Activated CD8-positive, alpha-beta T cell treated with anti-CD3 and anti-CD28 coated beads, Interleukin-2, amount 10 ng/mL, durations not matched to agents 7 days and 5 days (primary cell): ENCODE data around the gene MYORG. TPM values are rescaled to one million over a fixed set of nuclear protein-coding genes. Genes with fewer than 3 reads are reported as not detected.

Experiments
- ATAC-seq: fragments of 150-1000 bp; cut with Tn5 transposase; one replicate; pipeline ENCODE4 v1.10.0; 2021; ENCODE audit warnings: moderate library complexity
- CTCF ChIA-PET: fragments of 350-600 bp; sonication (Branson Sonifier 250); formaldehyde crosslinking; loops from one replicate; lab custom pipeline; 2021; ENCODE audit warnings: antibody characterized with exemption; lab: Charles Lee
- POLR2A ChIA-PET: fragments of 350-600 bp; sonication (Branson Sonifier 250); formaldehyde crosslinking; loops from one replicate; lab custom pipeline; 2021; ENCODE audit warnings: antibody characterized with exemption; lab: Charles Lee
- DNase-seq: peaks from one replicate; pipeline ENCODE4 v3.0.0-alpha.2; 2020
- H3K27ac Mint-ChIP-seq: one replicate; pipeline ENCODE4 v1.8.0; 2021; ENCODE audit warnings: mild to moderate bottlenecking, mixed read lengths
- H3K27me3 Mint-ChIP-seq: one replicate; pipeline ENCODE4 v1.8.0; 2021; ENCODE audit warnings: low read depth, mixed read lengths
- H3K36me3 Mint-ChIP-seq: one replicate; pipeline ENCODE4 v1.8.0; 2021; ENCODE audit warnings: low read depth, mixed read lengths
- H3K4me1 Mint-ChIP-seq: one replicate; pipeline ENCODE4 v1.8.0; 2021; ENCODE audit warnings: low read depth, mixed read lengths
- H3K4me3 Mint-ChIP-seq: one replicate; pipeline ENCODE4 v1.8.0; 2021; ENCODE audit warnings: mild to moderate bottlenecking, mixed read lengths
- H3K9me3 Mint-ChIP-seq: one replicate; pipeline ENCODE4 v1.8.0; 2022; ENCODE audit warnings: mixed read lengths; ENCODE audit not compliant: insufficient read depth
- total RNA-seq, 2 experiments: library from RNA; stranded (reverse); gene quantifications; one replicate each; pipeline ENCODE4 v1.2.3, GENCODE V29; 2021

The MYORG gene
- total RNA-seq: 1 to 10 TPM; 8.8 to 9.1 TPM

GRCh38 chr9:34376596-34377403 is at the start of gene MYORG:
MYORG (minus strand) TSS chr9:34376898; CDS start chr9:34372943, 3,955 bp downstream.
- Mint-ChIP-seq H3K9me3 (no peaks in the 10 kb centered on the region), H3K27ac (peak within 1 kb of the TSS; percentile 90), H3K36me3 (peaks cover 10% of the 10 kb centered on the region), H3K4me1 (peaks cover 54% of the 10 kb centered on the region), H3K27me3 (peaks cover 11% of the 10 kb centered on the region), H3K4me3 (peak within 1 kb of the TSS; percentile 97)
- ChIA-PET CTCF (interaction anchor here (0.6 to 9.8 kb wide), 9 partner anchors 8 to 123 kb away, joined by 3 to 193 read pairs (median 3); no protein-coding TSS in a partner anchor), POLR2A (interaction anchor here (1.3 kb wide), 1 partner anchor 46 kb away, joined by 11 read pairs; no protein-coding TSS in a partner anchor)
- DNase-seq (peak; percentile 99), ATAC-seq (peak; percentile 83)

GRCh38 chr9:34419716-34420504 is 43.2 kb upstream of the MYORG start:
- ATAC-seq (no peak), DNase-seq (no peak)
- H3K27ac Mint-ChIP-seq: no peak overlapping the region
- H3K4me3 Mint-ChIP-seq: no peak overlapping the region
- H3K27me3 Mint-ChIP-seq: no peaks in the 10 kb centered on the region
- no peaks in the 10 kb centered on the region for H3K4me1 Mint-ChIP-seq
- POLR2A ChIA-PET: no interaction called here
- CTCF ChIA-PET: no interaction called here
- no peaks in the 10 kb centered on the region for H3K36me3 Mint-ChIP-seq
- H3K9me3 Mint-ChIP-seq: no peaks in the 10 kb centered on the region

- H3K4me1 Mint-ChIP-seq: no peaks in the 10 kb centered on the region
- no peak for ATAC-seq
- POLR2A ChIA-PET: no interaction called here
- H3K27ac Mint-ChIP-seq: no peak overlapping the region
- no peak overlapping the region for H3K4me3 Mint-ChIP-seq
- no peaks in the 10 kb centered on the region for H3K36me3 Mint-ChIP-seq
- CTCF ChIA-PET: interaction anchor here (2.2 kb wide), 1 partner anchor 14 kb away, joined by 10 read pairs; no protein-coding TSS in a partner anchor
- H3K9me3 Mint-ChIP-seq: no peaks in the 10 kb centered on the region
- no peak for DNase-seq
- H3K27me3 Mint-ChIP-seq: no peaks in the 10 kb centered on the region
Observed at GRCh38 chr9:34417734-34418133, 41.0 kb upstream of the MYORG start.

- peak; percentile 74 for DNase-seq
- H3K4me1 Mint-ChIP-seq: no peaks in the 10 kb centered on the region
- H3K4me3 Mint-ChIP-seq: no peak overlapping the region
- no peaks in the 10 kb centered on the region for H3K9me3 Mint-ChIP-seq
- H3K27me3 Mint-ChIP-seq: no peaks in the 10 kb centered on the region
- POLR2A ChIA-PET: no interaction called here
- H3K36me3 Mint-ChIP-seq: no peaks in the 10 kb centered on the region
- CTCF ChIA-PET: interaction anchor here (1.7 kb wide), 2 partner anchors 9 to 88 kb away, joined by 3 to 15 read pairs; no protein-coding TSS in a partner anchor
- ATAC-seq: no peak
- H3K27ac Mint-ChIP-seq: no peak overlapping the region
Observed at GRCh38 chr9:34413231-34413852, 36.6 kb upstream of the MYORG start.

- Mint-ChIP-seq H3K4me3 (no peak overlapping the region), H3K36me3 (no peaks in the 10 kb centered on the region), H3K9me3 (no peaks in the 10 kb centered on the region), H3K4me1 (no peaks in the 10 kb centered on the region), H3K27me3 (no peaks in the 10 kb centered on the region), H3K27ac (no peak overlapping the region)
- ChIA-PET CTCF (interaction anchor here (0.6 to 1.7 kb wide), 2 partner anchors 8 to 67 kb away, joined by 4 to 15 read pairs; no protein-coding TSS in a partner anchor), POLR2A (no interaction called here)
- DNase-seq (no peak), ATAC-seq (no peak)
Observed at GRCh38 chr9:34412336-34412735, 35.6 kb upstream of the MYORG start.

DNA sequence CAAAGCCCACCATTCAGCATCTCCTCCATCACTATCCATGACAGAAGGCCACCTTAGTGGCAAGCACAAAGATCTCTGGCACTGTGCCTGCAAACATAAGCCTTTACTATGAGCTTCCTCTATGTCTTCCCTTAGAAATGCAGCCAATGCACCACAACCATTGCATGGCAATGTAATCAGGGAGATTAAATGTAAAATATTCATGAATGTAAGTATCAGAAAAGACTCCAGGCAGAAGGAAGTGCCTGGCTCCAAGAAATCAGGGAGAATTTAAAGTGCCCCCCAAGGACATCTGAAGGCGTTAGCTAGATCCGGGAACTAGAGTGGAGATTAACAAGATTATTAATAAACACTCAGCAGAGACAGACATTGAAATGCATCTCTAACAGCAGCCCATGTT is 32.5 kb upstream of the MYORG start:
- Mint-ChIP-seq H3K27me3 (no peaks in the 10 kb centered on the region), H3K36me3 (no peaks in the 10 kb centered on the region), H3K4me3 (no peak overlapping the region), H3K27ac (no peak overlapping the region), H3K9me3 (no peaks in the 10 kb centered on the region), H3K4me1 (no peaks in the 10 kb centered on the region)
- DNase-seq (no peak), ATAC-seq (no peak)
- CTCF ChIA-PET: no interaction called here
- POLR2A ChIA-PET: no interaction called here

DNA sequence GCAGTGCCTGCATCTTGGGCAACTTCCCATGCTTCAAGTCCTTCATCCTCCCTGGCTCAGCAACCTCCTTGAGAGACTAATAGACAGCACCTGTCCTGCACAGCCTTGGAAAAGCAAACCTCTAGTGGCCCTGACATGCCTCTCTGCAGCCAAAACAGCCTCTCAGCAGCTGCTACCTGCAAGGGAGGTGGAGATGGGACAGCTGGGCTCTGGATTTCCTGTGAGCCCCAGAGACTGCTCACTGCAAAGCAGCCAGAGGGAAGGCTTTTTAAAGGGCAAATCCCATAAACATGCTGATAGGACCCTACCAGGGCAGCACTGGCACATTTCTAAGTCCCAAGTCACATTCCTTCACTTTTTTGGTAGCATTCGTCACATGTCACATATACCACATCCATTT is 31.5 kb upstream of the MYORG start:
- ATAC-seq (no peak), DNase-seq (no peak)
- H3K4me3 Mint-ChIP-seq: no peak overlapping the region
- H3K36me3 Mint-ChIP-seq: no peaks in the 10 kb centered on the region
- no peaks in the 10 kb centered on the region for H3K27me3 Mint-ChIP-seq
- CTCF ChIA-PET: no interaction called here
- no peaks in the 10 kb centered on the region for H3K9me3 Mint-ChIP-seq
- H3K4me1 Mint-ChIP-seq: no peaks in the 10 kb centered on the region
- POLR2A ChIA-PET: no interaction called here
- H3K27ac Mint-ChIP-seq: no peak overlapping the region

GRCh38 chr9:34406219-34406618 is 29.5 kb upstream of the MYORG start:
- Mint-ChIP-seq H3K36me3 (no peaks in the 10 kb centered on the region), H3K4me1 (no peaks in the 10 kb centered on the region), H3K27ac (no peak overlapping the region), H3K27me3 (no peaks in the 10 kb centered on the region), H3K9me3 (no peaks in the 10 kb centered on the region), H3K4me3 (no peak overlapping the region)
- CTCF ChIA-PET: no interaction called here
- no peak for ATAC-seq
- DNase-seq: no peak
- POLR2A ChIA-PET: no interaction called here

DNA sequence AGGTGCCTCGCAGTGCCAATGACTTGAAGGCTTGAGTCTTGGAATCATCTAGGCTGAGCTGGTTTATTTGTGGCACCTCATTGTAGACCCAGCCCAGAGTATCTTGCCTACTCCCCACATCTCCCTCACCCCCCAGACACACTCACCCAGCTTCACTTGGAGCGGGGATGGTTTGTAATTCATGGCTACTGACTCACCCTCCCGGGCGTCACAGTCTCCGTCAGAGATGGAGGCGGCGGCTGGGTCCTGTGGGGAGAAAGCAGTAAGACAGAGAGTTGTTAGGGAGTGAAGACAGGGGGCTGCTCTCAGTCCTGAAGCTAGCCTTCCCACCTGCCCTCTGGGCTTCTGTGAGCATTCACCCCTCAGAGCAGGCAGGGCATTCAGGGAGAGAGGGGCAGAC is 29.0 kb upstream of the MYORG start:
- no peak overlapping the region for H3K27ac Mint-ChIP-seq
- no peaks in the 10 kb centered on the region for H3K9me3 Mint-ChIP-seq
- H3K27me3 Mint-ChIP-seq: no peaks in the 10 kb centered on the region
- POLR2A ChIA-PET: no interaction called here
- no peaks in the 10 kb centered on the region for H3K4me1 Mint-ChIP-seq
- ATAC-seq (no peak), DNase-seq (no peak)
- CTCF ChIA-PET: no interaction called here
- no peaks in the 10 kb centered on the region for H3K36me3 Mint-ChIP-seq
- no peak overlapping the region for H3K4me3 Mint-ChIP-seq

DNA sequence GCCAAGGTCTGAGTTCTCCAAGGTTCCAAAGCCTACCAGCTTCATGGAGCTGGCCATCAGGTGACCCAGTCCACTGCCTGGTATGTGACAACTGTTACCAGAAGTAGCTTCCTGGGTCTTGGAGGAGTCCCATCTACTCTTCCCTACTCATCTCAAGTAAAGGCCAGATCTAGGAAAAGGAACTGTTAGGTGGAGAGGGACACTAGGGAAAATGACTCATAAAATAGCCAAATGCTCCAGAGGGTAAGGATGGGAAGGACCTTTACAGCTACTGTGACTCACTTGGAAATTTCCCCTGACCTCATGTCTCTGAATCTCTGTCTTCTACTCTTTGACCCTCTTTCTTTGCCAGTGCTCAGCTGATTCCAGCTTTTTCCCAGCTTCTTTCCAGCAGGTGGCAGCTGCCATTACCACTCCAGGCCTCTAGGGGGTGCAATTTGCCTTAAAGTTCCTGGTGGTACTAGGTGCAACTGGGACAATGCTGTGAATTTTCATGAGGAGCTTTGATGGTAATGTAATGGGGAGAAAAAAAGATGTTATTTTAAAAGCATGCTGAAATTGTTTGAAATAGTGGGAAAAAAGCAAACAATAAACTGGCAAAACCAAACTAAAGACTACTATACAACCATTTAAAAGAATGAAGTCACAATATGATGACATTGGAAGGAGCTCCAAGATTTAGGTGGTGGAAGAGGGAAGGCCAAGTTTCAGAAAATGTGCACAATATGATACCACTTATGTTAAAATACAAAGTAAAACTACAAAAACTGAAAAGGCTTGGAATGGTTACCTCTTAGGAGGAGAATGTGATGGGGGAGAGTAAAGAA is 27.1 kb upstream of the MYORG start:
- ATAC-seq: no peak
- DNase-seq: peak; percentile 67
- H3K27me3 Mint-ChIP-seq: no peaks in the 10 kb centered on the region

More for the DNA sequence above, 27.1 kb upstream of the MYORG start:
- H3K4me3 Mint-ChIP-seq: no peak overlapping the region
- no peaks in the 10 kb centered on the region for H3K9me3 Mint-ChIP-seq
- CTCF ChIA-PET: interaction anchor here (0.6 to 3.1 kb wide), 50 partner anchors 9 to 299 kb away, joined by 3 to 43 read pairs (median 4); partner anchors contain the start of gene RPP25L
- H3K36me3 Mint-ChIP-seq: no peaks in the 10 kb centered on the region
- POLR2A ChIA-PET: no interaction called here
- no peak overlapping the region for H3K27ac Mint-ChIP-seq
- no peaks in the 10 kb centered on the region for H3K4me1 Mint-ChIP-seq
